ENCODE results near the gene HNRNPH1.
A peak's percentile ranks its signal among the peaks of the same experiment; 100 is the strongest.
"Not testable (repeated sequence)": the region's sequence is repeated elsewhere in the genome, so short reads cannot be mapped to it uniquely, and the experiment has no call there.

The HNRNPH1 gene

GRCh38 chr5:179623003-179623905 is at the start of gene HNRNPH1:
Gene HNRNPH1 (minus strand): TSS chr5:179623671. CDS start chr5:179623133, 538 bp downstream.
- DNase-seq: peak; percentile 96

DNA sequence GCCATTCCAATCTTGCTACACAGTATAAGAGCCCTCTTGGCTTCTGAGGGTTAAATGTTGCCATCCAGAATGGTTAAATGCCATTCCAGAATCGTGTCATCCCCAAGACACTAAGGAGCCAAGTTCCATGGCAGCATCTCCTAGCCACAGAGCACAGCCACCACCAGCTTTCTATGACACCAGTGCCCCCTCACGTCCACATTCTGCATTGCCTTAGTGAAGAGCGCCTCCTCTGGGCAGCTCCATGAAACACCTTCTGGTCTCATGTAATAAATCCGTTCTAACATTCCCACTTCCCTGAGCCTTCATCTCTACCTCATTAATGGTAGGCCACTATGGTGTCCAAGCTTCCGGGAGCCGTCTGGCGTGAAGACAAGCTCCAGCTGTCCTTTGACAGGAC is 44.9 kb upstream of the HNRNPH1 start:
- DNase-seq: no peak

DNA sequence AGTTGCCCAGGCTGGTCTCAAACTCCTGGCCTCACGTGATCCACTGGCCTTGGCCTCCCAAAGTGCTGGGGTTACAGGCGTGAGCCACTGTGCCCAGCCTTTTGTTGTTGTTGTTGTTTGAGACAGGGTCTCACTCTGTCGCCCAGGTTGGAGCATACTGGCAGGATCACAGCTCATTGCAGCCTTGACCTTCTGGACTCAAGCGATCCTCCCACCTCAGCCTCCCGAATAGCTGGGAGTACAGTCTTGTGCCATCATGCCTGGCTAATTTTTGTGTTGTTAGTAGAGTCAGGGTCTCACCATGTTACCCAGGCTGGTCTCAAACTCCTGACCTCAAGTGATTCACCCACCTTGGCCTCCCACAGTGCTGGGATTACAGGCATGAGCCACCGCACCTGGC is 38.2 kb upstream of the HNRNPH1 start:
- not testable (repeated sequence) for DNase-seq

DNA sequence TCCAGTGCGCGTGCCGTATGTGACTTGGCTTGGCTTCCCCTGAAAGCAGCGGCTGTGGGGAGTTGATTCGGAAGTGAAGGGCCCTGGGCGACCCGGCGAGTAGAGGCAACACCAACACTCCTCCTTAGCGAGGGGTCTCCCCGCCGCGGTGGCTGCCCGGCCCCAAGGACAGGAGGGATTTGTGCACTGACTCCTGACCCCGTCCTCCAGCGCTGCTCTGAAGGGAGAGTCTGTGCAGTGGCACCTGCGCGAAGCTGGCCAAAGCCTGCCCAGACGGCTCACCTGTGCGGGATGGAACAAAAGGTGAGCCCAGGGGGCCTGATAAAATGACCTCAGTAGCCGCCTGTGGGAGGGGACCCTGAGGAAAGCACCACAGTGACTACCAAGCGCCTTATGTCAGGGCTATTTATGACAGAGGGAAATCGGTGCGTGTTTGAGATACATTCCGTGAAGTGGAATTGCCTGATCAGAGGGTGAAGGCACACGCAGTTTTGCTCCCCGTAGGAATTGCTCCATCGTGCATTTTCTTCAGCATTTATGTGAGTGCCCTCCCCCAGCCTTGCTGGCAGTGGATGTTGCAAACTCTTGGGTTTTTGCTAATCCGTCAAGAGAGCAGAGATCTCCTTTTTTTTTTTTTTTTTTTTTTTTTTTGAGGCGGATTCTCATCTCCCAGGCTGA is 34.8 kb upstream of the HNRNPH1 start:
- DNase-seq: not testable (repeated sequence)

DNA sequence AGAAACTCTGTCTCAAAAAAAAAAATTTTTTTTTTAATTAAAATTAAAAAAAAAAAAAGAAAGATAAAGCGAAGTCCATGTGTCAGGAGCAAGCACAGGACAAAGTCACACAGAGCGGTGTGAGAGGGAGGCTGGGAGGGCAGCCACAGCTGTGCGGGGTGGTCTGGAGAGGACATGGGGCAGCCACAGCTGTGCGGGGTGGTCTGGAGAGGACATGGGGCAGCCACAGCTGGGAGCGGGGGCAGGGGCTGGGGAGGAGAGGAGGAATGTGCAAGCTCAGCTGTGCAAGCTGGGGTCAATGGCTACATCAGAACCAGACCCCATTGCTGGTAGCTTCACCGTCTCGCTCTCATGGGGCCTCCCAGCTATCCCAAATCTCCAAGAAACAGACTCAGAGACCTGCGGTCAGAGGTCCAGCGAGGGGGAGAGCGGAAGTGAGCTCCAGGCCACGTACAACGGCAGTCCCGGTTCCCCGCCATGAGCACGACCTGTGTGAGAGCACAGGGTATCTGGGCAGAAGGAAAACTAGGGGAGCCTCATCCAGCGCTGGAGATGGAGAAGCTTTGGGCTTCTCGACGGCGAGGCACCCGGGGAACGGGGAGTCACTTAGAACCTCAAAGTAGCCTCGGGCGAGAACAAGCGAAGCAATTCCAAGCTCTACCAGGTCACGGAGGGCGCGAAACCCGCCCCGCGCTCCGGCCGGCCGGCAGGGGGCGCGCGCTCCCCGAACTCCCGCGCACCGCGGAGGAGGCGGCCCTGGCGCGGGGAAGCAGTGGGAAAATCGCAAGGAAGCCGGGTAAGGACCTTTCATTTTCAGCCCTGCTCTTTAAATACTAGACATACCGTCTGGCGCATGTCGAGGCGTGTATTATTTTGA is 34.1 kb upstream of the HNRNPH1 start:
- DNase-seq: not testable (repeated sequence)

- not testable (repeated sequence) for DNase-seq
These were observed 29.7 kb upstream of the HNRNPH1 start for GRCh38 chr5:179653135-179653534.

DNA sequence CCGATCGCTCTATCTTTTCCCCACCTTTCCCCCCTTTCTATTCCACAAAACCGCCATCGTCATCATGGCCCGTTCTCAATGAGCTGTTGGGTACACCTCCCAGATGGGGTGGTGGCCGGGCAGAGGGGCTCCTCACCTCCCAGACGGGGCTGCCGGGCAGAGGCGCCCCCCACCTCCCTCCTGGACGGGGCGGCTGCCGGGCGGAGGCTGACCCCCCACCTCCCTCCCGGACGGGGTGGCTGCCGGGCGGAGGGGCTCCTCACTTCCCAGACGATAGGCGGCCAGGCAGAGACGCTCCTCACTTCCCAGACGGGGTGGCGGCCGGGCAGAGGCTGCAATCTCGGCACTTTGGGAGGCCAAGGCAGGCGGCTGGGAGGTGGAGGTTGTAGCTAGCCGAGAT is 26.8 kb upstream of the HNRNPH1 start:
- DNase-seq: not testable (repeated sequence)

GRCh38 chr5:179649166-179649703 is 25.8 kb upstream of the HNRNPH1 start:
- DNase-seq: not testable (repeated sequence)

DNA sequence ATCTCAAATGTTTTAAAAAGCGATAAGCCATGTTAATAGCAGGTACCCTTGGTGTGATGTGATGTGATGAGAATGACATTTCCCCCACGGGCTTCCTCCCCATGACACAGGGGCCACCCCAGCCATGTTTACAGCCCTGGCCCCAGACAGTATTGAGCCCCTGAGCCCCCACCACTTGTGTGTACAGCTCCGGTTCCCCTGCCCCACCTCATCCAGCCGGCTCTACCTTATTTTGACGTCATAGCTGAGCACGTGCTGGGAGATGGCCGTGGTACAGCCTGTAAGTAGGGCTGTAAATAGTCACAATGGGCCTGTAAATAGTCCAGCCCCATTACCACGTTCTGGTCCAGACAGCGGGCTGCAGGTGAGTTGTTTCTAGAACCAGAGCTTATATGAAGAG is 24.9 kb upstream of the HNRNPH1 start:
- no peak for DNase-seq

DNA sequence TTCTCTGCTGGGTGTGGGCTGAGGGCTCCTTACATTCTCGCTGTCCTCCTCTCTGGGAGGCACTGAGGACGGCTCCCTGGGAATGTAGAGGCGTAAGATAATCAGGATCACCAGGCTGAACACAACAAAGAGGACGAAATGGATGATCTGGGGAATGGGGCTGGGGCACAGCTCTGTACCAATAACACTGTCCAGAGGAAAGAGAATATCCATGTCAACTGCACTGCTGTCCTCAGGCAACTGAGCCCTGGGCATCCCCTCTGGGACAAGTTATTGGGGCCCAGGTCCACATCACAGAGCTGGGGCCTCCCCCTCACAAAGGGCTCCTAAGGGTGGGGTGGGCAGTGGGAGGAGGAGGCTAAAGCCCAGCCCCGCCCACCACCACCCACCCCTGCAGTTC is 21.3 kb upstream of the HNRNPH1 start:
- DNase-seq: not testable (repeated sequence)

- not testable (repeated sequence) for DNase-seq
These were observed 19.9 kb upstream of the HNRNPH1 start for GRCh38 chr5:179643141-179643920.

GRCh38 chr5:179642626-179643025 is 19.2 kb upstream of the HNRNPH1 start:
- DNase-seq: not testable (repeated sequence)

GRCh38 chr5:179641745-179642144 is 18.3 kb upstream of the HNRNPH1 start:
- DNase-seq: not testable (repeated sequence)

DNA sequence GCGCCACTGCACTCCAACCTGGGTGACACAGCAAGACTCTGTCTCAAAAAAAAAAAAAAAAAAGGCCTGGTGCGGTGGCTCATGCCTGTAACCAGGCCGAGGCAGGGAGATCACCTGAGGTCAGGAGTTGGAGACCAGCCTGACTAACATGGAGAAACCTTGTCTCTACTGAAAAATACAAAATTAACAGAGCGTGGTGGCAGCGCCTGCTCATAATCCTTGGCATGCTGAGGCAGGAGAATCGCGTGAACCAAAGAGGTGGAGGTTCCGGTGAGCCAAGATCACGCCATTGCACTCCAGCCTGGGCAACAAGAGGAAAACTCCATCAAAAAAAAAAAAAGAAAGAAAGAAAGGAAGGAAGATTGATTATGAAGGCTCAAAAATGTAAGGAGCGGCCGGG is 15.8 kb upstream of the HNRNPH1 start:
- not testable (repeated sequence) for DNase-seq

GRCh38 chr5:179634370-179635172 is 11.1 kb upstream of the HNRNPH1 start:
- DNase-seq: not testable (repeated sequence)

DNA sequence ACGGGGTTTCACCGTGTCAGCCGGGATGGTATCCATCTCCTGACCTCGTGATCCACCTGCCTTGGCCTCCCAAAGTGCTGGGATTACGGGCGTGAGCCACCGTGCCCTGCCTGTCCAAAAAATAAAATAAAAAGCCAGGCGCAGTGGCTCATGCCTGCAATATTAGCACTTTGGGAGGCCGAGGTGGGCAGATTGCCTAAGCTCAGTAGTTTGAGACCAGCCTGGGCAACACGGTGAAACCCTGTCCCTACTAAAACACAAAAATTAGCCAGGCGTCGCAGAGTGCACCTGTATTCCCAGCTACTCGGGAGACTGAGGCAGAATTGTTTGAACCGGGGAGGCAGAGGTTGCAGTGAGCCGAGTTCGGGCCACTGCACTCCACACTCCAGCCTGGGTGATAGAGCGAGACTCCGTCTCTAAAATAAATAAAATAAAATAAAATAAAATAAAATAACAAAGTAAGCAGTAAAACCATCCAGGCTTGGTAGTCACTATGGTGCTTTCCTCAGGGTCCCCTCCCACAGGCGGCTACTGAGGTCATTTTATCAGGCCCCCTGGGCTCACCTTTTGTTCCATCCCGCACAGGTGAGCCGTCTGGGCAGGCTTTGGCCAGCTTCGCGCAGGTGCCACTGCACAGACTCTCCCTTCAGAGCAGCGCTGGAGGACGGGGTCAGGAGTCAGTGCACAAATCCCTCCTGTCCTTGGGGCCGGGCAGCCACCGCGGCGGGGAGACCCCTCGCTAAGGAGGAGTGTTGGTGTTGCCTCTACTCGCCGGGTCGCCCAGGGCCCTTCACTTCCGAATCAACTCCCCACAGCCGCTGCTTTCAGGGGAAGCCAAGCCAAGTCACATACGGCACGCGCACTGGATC is 10.3 kb upstream of the HNRNPH1 start:
- not testable (repeated sequence) for DNase-seq

DNA sequence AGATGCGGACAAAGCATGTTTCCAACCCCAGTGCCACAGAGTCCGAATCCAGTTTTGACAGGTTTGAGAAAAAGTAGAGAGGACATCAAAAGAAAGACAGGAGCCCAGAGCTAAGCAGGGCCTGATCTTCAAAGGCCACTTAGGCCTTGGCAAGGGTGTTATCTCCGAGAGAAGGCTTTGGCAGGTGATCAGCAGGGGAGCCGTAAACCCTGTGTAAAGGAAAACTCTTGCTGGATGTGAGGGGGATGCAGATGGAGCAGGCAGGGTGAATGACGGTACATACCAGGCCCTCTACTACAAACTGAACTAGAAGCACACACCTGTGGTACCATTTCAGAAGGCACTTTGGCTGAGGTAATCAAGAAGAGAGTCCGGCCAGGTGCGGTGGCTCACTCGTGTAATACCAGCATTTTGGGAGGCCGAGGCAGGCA is 1.4 kb upstream of the HNRNPH1 start:
- peak; percentile 50 for DNase-seq

GRCh38 chr5:179623906-179624741 is 653 bp upstream of the HNRNPH1 start:
- no peak for DNase-seq
